Left colon (tissue), 2 donors: Measurements from ENCODE around the gene TRMT10A. TPM values are rescaled to one million over a fixed set of nuclear protein-coding genes. Genes with fewer than 3 reads are reported as not detected.

Experiments
- ATAC-seq: fragments of 200-7000 bp; cut with Tn5 transposase; one replicate; pipeline ENCODE4 v1.9.1; 2020; ENCODE audit warnings: mild to moderate bottlenecking, moderate library complexity
- DNase-seq, 2 donors: peaks; one replicate each; pipeline ENCODE4 v3.0.0-alpha.2; 2020
- intact Hi-C, 2 donors: fragments of 100-400 bp; cut with DNase I in 1 of 2; cut with micrococcal nuclease in 1 of 2; formaldehyde crosslinking; loops; one replicate each; pipeline versions ENCODE4 v1.11.2 to v1.14.0; 2022; cut with DNase I, micrococcal nuclease
- long read RNA-seq: library from polyadenylated mRNA; unstranded; transcript quantifications from one replicate; pipeline ENCODE4 v2.0.0, GENCODE V29; 2021
- total RNA-seq, 2 donors: library from RNA; stranded (reverse); fragmentation: NEBNext Ultra II Directional; extraction: Animal tissue kit (Norgen Biotek cat#: 25700); gene quantifications; one replicate each; pipeline ENCODE4 v1.2.1, GENCODE V29; 2021
- donor health status: DM: no; HTN: no; CAD: no.
- donor health status: DM: yes; HTN: yes; CAD: no.

Gene TRMT10A, protein sequence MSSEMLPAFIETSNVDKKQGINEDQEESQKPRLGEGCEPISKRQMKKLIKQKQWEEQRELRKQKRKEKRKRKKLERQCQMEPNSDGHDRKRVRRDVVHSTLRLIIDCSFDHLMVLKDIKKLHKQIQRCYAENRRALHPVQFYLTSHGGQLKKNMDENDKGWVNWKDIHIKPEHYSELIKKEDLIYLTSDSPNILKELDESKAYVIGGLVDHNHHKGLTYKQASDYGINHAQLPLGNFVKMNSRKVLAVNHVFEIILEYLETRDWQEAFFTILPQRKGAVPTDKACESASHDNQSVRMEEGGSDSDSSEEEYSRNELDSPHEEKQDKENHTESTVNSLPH
- 1 to 10 TPM; 6.5 to 7.1 TPM for total RNA-seq
- long read RNA-seq, transcript TRMT10A-202 (8 exons, 1,638 nt) = major isoform, 8 of 14 reads
- long read RNA-seq, partial matches to known transcripts = 0 of 14 reads
- long read RNA-seq, other reads (novel, unspliced or antisense) = 3 of 14 reads

- peak; percentile 96 for ATAC-seq
- DNase-seq = peak; percentile 99
- intact Hi-C loops = loop anchor here in 1 of 2 donors (5.0 to 10.0 kb wide), 3 partner anchors 251 to 384 kb away; partner anchors contain the start of genes DAPP1 and DNAJB14
Observed at GRCh38 chr4:99563310-99564186, at the start of gene TRMT10A. Gene TRMT10A, minus strand, starts transcription at chr4:99564039. Its CDS starts 4,701 bp downstream, at chr4:99559338.

- intact Hi-C loops = no loop called here
- no peak for DNase-seq
- ATAC-seq = no peak
Observed at GRCh38 chr4:99612704-99613103, 48.9 kb upstream of the TRMT10A start.

GRCh38 chr4:99612281-99612680, 48.4 kb upstream of the TRMT10A start:
- ATAC-seq = no peak
- intact Hi-C loops = no loop called here
- DNase-seq = no peak

GRCh38 chr4:99610605-99611175, 46.9 kb upstream of the TRMT10A start:
- ATAC-seq (no peak), DNase-seq (no peak)
- intact Hi-C loops = no loop called here

GRCh38 chr4:99608417-99608816, 44.6 kb upstream of the TRMT10A start:
- DNase-seq = no peak
- intact Hi-C loops = no loop called here
- no peak for ATAC-seq

- intact Hi-C loops = no loop called here
- ATAC-seq (no peak), DNase-seq (no peak)
Observed at GRCh38 chr4:99606716-99607115, 42.9 kb upstream of the TRMT10A start.

DNA sequence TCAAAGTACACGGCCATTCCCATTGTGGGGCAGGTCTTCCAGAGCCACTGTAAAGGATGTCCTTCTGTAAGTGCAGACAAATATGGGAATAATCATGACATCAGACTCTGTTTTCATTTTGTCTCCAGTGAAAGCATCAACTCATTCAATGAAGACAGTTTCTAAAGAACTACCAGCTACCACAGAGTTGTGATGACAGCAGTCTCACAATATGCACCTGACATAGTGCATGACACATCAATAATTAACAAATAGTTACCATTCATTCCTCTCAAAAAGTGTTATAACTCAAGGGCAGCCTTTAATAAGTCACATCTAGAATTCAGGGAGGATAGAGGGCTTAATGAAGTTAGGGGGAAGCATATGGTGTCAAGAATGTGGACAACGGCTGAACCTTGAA, 31.0 kb upstream of the TRMT10A start:
- intact Hi-C loops = no loop called here
- ATAC-seq = no peak
- no peak for DNase-seq

DNA sequence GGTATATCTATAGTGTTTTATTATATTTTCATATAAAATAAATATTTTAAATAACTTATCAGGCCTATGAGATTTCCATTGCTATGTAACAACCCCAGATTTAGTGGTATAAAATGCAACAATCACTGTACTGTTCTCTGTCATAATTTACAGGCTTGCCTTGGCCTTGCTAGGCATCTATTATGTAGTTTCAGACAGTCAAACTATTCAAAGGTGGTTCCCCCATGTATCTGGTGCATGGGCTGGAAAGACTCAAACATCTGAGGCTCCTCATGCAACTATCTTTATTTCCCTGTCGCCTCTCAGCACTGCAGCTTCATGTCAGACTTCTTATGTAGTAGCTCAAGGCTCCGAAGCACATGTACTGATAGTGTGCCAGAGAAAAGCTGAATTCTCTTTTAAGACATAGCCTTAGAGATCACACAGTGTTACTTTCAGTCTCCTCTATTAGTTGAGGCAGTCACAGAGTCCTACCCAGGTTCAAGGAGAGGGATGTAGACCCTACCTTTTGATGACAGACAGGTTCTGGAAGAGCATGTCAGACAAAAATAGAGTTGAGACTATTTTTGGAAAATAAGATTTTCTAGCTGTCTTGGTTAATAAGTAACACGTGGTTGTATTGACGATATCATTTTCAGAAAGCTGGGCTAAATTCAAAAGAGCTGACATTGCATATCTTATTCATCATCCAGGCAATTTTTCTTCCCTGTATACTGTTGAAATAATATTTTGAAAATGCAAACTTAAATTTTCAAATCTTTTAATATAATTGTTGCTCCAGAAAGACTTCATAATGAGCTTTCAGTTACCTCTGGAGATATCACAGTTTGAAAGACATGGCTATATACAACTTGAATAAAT, 30.2 kb upstream of the TRMT10A start:
- intact Hi-C loops = no loop called here
- DNase-seq (no peak), ATAC-seq (no peak)

GRCh38 chr4:99591757-99592156, 27.9 kb upstream of the TRMT10A start:
- DNase-seq (no peak), ATAC-seq (peak; percentile 86)
- intact Hi-C loops = no loop called here

GRCh38 chr4:99587803-99588202, 24.0 kb upstream of the TRMT10A start:
- no peak for DNase-seq
- ATAC-seq = no peak

DNA sequence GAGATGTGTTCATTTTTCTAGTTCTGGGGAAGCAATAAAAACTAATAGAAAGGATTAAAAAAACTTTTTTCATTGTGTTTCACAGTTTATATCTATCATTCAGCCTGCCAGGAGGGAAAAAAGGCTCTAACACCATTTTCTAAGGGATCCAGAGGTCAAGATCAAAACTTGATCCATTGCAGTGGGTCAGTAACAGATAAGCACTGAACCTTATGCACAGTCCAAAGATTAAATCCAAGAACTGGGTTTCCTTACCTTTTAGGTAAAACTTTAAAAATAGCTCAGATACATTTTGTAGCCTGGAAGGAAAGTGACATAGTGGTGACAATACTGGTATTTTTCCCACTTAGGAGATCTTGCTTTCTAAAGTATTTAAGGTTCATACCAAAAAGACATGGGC, 23.5 kb upstream of the TRMT10A start:
- DNase-seq (no peak), ATAC-seq (peak; percentile 21)
- intact Hi-C loops = no loop called here

More at GRCh38 chr4:99587803-99588202, 24.0 kb upstream of the TRMT10A start:
- intact Hi-C loops = no loop called here

GRCh38 chr4:99586797-99587196, 23.0 kb upstream of the TRMT10A start:
- DNase-seq (no peak), ATAC-seq (peak; percentile 97)
- intact Hi-C loops = no loop called here

DNA sequence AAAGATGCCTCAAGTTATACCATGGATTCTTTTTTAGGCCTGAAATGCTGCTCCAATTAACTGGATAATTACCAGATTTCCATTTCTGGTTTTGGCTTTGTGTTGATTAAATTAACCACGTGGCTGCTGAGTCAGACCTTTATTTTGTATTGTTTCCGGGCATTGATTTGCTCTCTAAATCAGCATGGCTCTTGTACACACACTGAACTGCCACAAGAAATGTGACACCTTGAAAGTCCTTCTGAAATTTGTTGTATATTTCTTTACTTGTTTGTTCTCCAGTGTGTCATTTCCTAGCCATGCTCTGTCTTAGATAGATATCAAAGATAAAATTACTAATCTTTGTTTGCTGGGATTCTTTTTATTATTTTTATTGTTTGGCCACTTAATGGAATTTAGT, 22.5 kb upstream of the TRMT10A start:
- intact Hi-C loops = no loop called here
- no peak for ATAC-seq
- no peak for DNase-seq

DNA sequence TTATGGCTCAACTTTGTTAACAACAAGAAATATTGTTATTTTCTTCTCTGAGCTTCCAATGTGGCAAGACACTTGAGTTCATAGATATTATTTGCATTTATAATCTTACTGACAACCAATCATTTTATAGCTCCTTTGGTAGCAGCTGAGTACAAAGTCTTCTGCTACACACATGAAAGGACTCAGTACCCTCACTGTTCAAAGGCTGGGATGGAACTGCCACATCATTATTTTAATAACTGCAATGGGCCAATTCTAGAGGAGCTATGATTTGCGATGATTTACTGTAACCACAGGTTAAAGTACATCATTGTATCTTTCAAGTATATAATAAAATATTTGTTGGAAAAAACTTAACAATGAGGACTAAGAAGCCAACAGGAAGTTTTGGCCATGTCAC, 21.7 kb upstream of the TRMT10A start:
- ATAC-seq (peak; percentile 44), DNase-seq (no peak)
- intact Hi-C loops = no loop called here

DNA sequence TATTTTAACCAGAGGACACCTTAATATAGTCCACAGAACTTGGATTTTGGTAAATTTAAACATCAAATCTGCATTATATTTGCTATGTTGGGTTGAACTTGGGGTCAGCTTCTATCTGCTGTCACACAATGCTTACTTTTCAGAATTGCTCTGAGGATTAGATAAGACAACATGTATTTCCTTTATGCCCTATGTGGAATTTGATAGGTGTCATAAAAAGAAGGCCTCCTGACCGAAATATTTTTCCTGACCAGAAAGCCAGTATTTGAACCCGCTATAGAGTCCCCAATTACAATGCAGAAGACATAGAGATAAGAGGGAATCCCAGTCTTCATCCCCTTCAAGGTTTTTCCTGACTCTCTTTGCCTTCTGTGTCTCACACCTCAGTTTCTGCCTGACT, 14.9 kb upstream of the TRMT10A start:
- DNase-seq (no peak), ATAC-seq (peak; percentile 90)
- intact Hi-C loops = no loop called here

DNA sequence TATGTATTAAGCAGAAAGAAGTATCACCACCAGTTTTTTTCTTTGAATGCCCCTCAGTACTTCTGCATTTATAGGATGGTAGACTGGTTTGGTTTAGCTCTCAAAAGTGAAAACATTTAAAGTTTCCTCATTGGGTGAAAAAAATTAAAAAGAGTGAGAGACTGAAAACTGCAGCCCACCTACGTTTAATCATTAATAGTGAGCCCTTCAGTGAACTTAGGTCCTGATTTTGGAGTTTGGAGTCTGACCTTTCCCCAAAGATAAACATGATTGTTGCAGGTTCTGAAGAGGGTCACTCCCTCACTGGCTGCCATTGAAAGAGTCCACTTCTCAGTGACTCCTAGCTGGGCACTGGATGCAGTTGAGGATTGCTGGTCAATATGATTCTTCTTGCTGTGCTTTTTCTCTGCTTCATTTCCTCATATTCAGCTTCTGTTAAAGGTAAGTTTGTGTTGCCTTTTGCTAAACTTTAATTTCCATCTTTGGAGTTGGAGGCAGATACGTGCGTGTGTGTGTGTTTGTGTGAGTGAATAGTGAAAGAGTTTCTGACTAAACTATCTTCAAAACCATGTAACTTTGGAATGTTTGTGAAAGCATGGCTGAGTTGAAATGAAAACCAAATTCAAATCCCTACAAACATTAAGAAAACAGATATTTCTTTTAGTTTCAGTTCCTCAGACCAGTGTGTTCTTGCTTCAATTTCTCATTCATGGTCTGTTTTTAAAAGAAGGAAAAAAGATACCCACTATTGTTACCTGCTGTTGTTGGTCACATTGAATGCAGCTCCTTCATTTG, 10.9 kb upstream of the TRMT10A start, which contains the start of gene MTTP:
Gene MTTP (plus strand): TSS at position 295 of the 795 bp plus-strand sequence. CDS start 86 bp downstream, at position 381.
- ATAC-seq = no peak
- intact Hi-C loops = no loop called here
- no peak for DNase-seq

DNA sequence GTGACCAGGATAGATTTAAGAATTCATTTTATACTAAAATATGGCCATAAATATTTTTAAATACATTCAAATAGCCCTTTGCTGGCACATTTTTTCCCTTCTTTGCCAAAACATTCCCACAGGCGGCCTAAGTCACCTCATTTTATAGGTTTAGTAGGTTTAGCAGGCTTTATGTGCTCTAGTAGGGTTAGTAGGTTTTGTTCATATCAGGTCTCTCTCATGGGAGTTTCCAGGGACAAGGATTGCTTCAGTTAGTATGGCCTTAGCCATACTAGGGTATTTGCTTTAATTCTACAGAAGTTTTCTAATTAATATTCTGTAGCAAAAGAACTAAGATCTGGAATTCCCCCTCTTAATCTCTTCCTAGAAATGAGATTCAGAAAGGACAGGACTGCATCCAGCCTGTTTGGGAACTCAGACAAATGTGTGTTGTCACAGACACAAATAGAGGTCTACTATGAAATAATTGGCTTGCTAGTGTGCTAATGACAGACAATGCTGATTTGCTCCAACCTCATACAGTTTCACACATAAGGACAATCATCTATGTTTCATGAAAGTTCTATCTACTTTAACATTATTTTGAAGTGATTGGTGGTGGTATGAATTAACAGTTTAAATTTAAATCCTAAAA, 10.0 kb upstream of the TRMT10A start:
- ATAC-seq = no peak
- intact Hi-C loops = no loop called here
- DNase-seq = no peak
